Caco-2 (cell line): Measurements from ENCODE around the gene CTNNB1. TPM values are rescaled to one million over a fixed set of nuclear protein-coding genes. Genes with fewer than 3 reads are reported as not detected.

ENCODE experiments used
- BruUV-seq: library from RNA; stranded (reverse); fragments of 400-500 nt; replicated peaks from 2 replicates; lab custom pipeline; 2021; lab: Mats Ljungman, UMichigan
- CTCF ChIA-PET: fragments of 300-600 bp; sonication (Branson Sonifier 250); formaldehyde crosslinking; loops from one replicate; lab custom pipeline; 2022; ENCODE audit warnings: antibody characterized with exemption; lab: Charles Lee
- POLR2A ChIA-PET: fragments of 300-600 bp; sonication (Branson Sonifier 250); formaldehyde crosslinking; loops from one replicate; lab custom pipeline; 2022; ENCODE audit warnings: antibody characterized with exemption; lab: Charles Lee
- DNase-seq, 2 experiments: peaks; one replicate each; pipeline versions ENCODE4 v3.0.0 to v3.0.0-alpha.2; 2020 to 2022
- H3K27me3 ChIP-seq: replicated peaks from 2 replicates; pipeline ENCODE4 v1.6.0; 2011; ENCODE audit warnings: low read length; ENCODE audit not compliant: control insufficient read depth, insufficient read depth
- H3K36me3 ChIP-seq: 2 replicates; pipeline ENCODE4 v1.5.1; 2011; ENCODE audit warnings: low read length; ENCODE audit not compliant: control insufficient read depth, insufficient read depth
- H3K4me1 ChIP-seq: fragments of 250-450 bp; sonication (Bioruptor Pico); 2 replicates; pipeline ENCODE4 v1.5.1; 2020; ENCODE audit warnings: mild to moderate bottlenecking
- H3K4me3 ChIP-seq: 2 replicates; pipeline ENCODE4 v1.5.1; 2011; ENCODE audit warnings: low read depth, mild to moderate bottlenecking, control low read depth, low read length
- H3K9me3 ChIP-seq: fragments of 250-450 bp; sonication (Bioruptor Pico); 2 replicates; pipeline ENCODE4 v1.5.1; 2020; ENCODE audit warnings: mild to moderate bottlenecking, moderate library complexity
- H3K27ac Mint-ChIP-seq: one replicate; pipeline ENCODE4 v1.8.0; 2022; ENCODE audit warnings: mixed read lengths; ENCODE audit not compliant: unreplicated experiment
- H3K27me3 Mint-ChIP-seq: one replicate; pipeline ENCODE4 v1.8.0; 2022; ENCODE audit warnings: mixed read lengths; ENCODE audit not compliant: insufficient read depth, unreplicated experiment
- H3K36me3 Mint-ChIP-seq: one replicate; pipeline ENCODE4 v1.8.0; 2022; ENCODE audit warnings: mild to moderate bottlenecking, mixed read lengths; ENCODE audit not compliant: insufficient read depth, unreplicated experiment
- H3K4me1 Mint-ChIP-seq: one replicate; pipeline ENCODE4 v1.8.0; 2022; ENCODE audit warnings: low read depth, mixed read lengths; ENCODE audit not compliant: unreplicated experiment
- H3K4me3 Mint-ChIP-seq: one replicate; pipeline ENCODE4 v1.8.0; 2022; ENCODE audit warnings: mild to moderate bottlenecking, moderate library complexity, mixed read lengths; ENCODE audit not compliant: unreplicated experiment
- H3K9me3 Mint-ChIP-seq: one replicate; pipeline ENCODE4 v1.8.0; 2022; ENCODE audit warnings: mixed read lengths; ENCODE audit not compliant: unreplicated experiment
- CTCF ChIP-seq, 2 experiments: fragments of 200-600 bp in 1 of 2; IDR thresholded peaks; 1 replicate in 1 of 2; 2 replicates in 1 of 2; pipeline versions ENCODE4 v1.5.1 to v1.8.0; 2011 to 2022; ENCODE audit warnings: antibody characterized with exemption in 1 of 2, control low read depth in 1 of 2, inconsistent platforms in 1 of 2, low read depth in 1 of 2, low read length in 1 of 2, mild to moderate bottlenecking in 1 of 2, moderate library complexity in 1 of 2; ENCODE audit not compliant: insufficient read depth in 1 of 2, severe bottlenecking in 1 of 2, unreplicated experiment in 1 of 2
- intact Hi-C: fragments of 100-400 bp; cut with micrococcal nuclease; formaldehyde crosslinking; loops from one replicate; pipeline ENCODE4 v1.10.0; 2022; ENCODE audit not compliant: unreplicated experiment
- total RNA-seq: library from RNA; stranded (reverse); gene quantifications from 2 replicates; pipeline ENCODE4 v1.2.3, GENCODE V29; 2022

CTNNB1 gene
- total RNA-seq, 1 experiment from 2014 or later, result 206 TPM

DNA sequence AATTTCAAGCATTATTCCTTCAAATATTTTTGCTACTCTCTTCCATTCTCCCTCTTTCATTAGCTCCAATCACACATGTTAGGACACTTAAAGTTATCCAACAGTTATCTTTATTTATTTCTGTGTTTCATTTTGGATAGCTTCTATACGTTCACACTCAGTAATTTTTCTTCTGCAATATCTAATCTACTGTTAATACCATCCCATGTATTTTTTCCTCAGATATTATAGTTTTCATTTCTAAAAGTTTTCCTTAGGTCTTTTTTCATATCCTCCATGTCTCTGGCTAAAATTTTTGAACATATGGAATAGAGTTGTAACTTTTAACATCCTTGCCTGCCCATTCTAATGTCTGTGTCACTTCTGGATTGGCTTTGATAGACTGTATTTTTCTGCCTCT, 73.4 kb downstream of the CTNNB1 start:
- Mint-ChIP-seq H3K9me3 (peaks cover 22% of the 10 kb centered on the region), H3K27ac (peak overlapping the region; percentile 6)
- POLR2A ChIA-PET, result no interaction called here

DNA sequence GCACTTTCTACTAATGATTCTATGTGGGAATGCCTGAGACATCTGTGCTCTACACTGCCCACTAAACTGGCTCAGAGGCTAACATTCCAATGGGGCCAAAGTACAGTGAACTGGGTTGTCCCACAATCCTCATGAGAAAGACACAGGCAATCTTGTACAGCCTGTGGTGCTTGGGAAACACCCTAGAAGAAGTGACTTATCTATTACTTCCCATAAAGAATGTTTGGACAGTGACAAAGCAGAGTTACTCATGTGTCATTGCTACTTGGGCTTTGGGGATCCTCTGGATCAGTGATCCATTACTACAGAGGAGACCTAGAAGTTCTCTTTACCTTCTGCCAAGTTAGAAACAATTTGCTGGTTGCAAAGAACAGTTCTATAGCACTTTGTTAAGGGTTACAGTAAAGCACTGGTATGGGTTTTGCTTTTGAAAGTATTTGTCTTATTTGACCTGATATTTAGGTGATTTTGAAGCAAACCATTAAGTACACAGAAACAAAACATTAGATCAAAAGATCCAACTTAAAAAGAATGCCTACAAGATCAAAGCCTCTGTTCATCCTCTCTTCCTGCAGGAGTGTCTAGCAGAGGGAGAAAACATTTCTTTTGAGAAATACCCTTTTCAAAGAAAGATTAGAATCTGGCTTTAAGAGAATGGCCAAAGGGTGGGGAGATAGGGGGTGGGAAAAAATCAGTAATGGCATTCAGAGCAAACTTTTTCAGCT, 75.8 kb downstream of the CTNNB1 start:
- ChIA-PET POLR2A (interaction anchor here (0.8 kb wide), 1 partner anchor 76 kb away, joined by 3 read pairs; no protein-coding TSS in a partner anchor), CTCF (no interaction called here)
- no peak overlapping the region for H3K4me3 ChIP-seq
- Mint-ChIP-seq H3K9me3 (peaks cover 38% of the 10 kb centered on the region), H3K36me3 (peaks cover 17% of the 10 kb centered on the region), H3K27me3 (no peaks in the 10 kb centered on the region), H3K4me1 (peaks cover 41% of the 10 kb centered on the region), H3K4me3 (peak overlapping the region; percentile 54), H3K27ac (peak overlapping the region; percentile 91)
- intact Hi-C loops, result loop anchor here (1.0 to 5.0 kb wide), 4 partner anchors 30 to 71 kb away; no protein-coding TSS in a partner anchor
- peak; percentile 84 to 91 for DNase-seq
- H3K27me3 ChIP-seq, result no peaks in the 10 kb centered on the region
- no peak for TF ChIP-seq CTCF (IDR thresholded peaks at IDR 0.05; ENCODE audit: insufficient read depth in 1 of 2, low read depth in 1 of 2, low read length in 1 of 2, severe bottlenecking in 1 of 2, unreplicated experiment in 1 of 2)
- peaks cover 24% of the 10 kb centered on the region for H3K9me3 ChIP-seq
- BruUV-seq, result no TSS peak
- H3K4me1 ChIP-seq, result peaks cover 42% of the 10 kb centered on the region
- no peaks in the 10 kb centered on the region; the same call in 1 of the 2 replicates for H3K36me3 ChIP-seq

More for the DNA sequence above, 73.4 kb downstream of the CTNNB1 start:
- Histone ChIP-seq H3K4me3 (no peak overlapping the region), H3K4me1 (peaks cover 45% of the 10 kb centered on the region), H3K36me3 (no peaks in the 10 kb centered on the region), H3K9me3 (peaks cover 19% of the 10 kb centered on the region), H3K27me3 (no peaks in the 10 kb centered on the region)
- Mint-ChIP-seq H3K4me3 (no peak overlapping the region), H3K36me3 (peaks cover 17% of the 10 kb centered on the region), H3K4me1 (peaks cover 41% of the 10 kb centered on the region), H3K27me3 (no peaks in the 10 kb centered on the region)
- no peak for DNase-seq
- CTCF ChIA-PET, result no interaction called here
- no TSS peak for BruUV-seq
- intact Hi-C loops, result no loop called here
- no peak for TF ChIP-seq CTCF (IDR thresholded peaks at IDR 0.05; ENCODE audit: insufficient read depth in 1 of 2, low read depth in 1 of 2, low read length in 1 of 2, severe bottlenecking in 1 of 2, unreplicated experiment in 1 of 2)

DNA sequence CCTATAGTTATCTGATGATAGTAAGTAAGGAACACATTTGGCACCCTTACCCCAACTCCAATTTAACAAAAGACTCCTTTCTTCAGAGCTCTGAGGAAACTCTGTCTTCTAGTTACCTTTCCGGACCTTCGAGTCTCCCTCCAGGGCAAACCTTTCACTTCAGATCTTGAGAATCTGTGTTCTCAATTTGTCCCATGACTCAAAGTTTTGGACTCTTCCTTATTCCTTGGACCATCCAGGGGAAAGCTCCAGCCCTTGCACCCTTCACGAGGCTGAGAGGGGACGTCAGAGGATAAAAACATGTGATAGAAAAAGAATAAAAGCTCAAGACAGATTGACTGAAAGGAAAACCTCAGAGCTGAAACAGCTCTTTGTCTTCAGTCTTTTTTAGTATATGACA, 76.9 kb downstream of the CTNNB1 start:
- Histone ChIP-seq H3K27me3 (no peaks in the 10 kb centered on the region), H3K9me3 (peaks cover 24% of the 10 kb centered on the region), H3K36me3 (no peaks in the 10 kb centered on the region; the same call in 1 of the 2 replicates), H3K4me1 (peaks cover 42% of the 10 kb centered on the region), H3K4me3 (no peak overlapping the region)
- BruUV-seq, result no TSS peak
- Mint-ChIP-seq H3K4me1 (peaks cover 41% of the 10 kb centered on the region), H3K27ac (peak overlapping the region; percentile 91), H3K4me3 (peak overlapping the region; percentile 54), H3K27me3 (no peaks in the 10 kb centered on the region), H3K9me3 (peaks cover 48% of the 10 kb centered on the region), H3K36me3 (peaks cover 17% of the 10 kb centered on the region)
- intact Hi-C loops, result loop anchor here (5.0 kb wide), 1 partner anchor 41 kb away; no protein-coding TSS in a partner anchor
- CTCF ChIA-PET, result no interaction called here
- no peak for DNase-seq
- POLR2A ChIA-PET, result no interaction called here
- no peak for TF ChIP-seq CTCF (IDR thresholded peaks at IDR 0.05; ENCODE audit: insufficient read depth in 1 of 2, low read depth in 1 of 2, low read length in 1 of 2, severe bottlenecking in 1 of 2, unreplicated experiment in 1 of 2)
